Gastrocnemius medialis (tissue), 4 donors: ENCODE data around the gene SORBS2. TPM values are rescaled to one million over a fixed set of nuclear protein-coding genes. Genes with fewer than 3 reads are reported as not detected.
A peak's percentile ranks its signal among the peaks of the same experiment; 100 is the strongest.
"Not testable (repeated sequence)": the region's sequence is repeated elsewhere in the genome, so short reads cannot be mapped to it uniquely, and the experiment has no call there.

Source experiments
- ATAC-seq, 2 donors: fragments of 150-250 bp; one replicate each; pipeline ENCODE4 v1.9.1; 2016
- DNase-seq, 2 donors: peaks; one replicate each; pipeline ENCODE4 v3.0.0-alpha.2; 2019
- H3K27ac ChIP-seq, 4 donors: fragments of 200-600 bp; sonication (generic); 1 replicate in 1 of 4; 2 replicates in 3 of 4; pipeline ENCODE4 v1.5.1; 2016 to 2018; ENCODE audit warnings: mild to moderate bottlenecking in 2 of 4, moderate library complexity in 1 of 4
- H3K27me3 ChIP-seq, 3 donors: fragments of 200-600 bp; sonication (generic) in 2 of 3; 1 replicate in 1 of 3; 2 replicates in 2 of 3; pipeline versions ENCODE4 v1.5.1 to v1.6.0; 2016 to 2019; ENCODE audit warnings: mild to moderate bottlenecking in 1 of 3, moderate library complexity in 1 of 3
- H3K36me3 ChIP-seq, 2 donors: fragments of 200-600 bp; sonication (generic) in 1 of 2; one replicate each; pipeline ENCODE4 v1.5.1; 2017 to 2018
- H3K4me1 ChIP-seq, 2 donors: fragments of 200-600 bp; sonication (generic) in 1 of 2; one replicate each; pipeline ENCODE4 v1.5.1; 2016 to 2017; ENCODE audit warnings: mild to moderate bottlenecking in 2 of 2
- H3K4me3 ChIP-seq, 4 donors: fragments of 200-600 bp; sonication (generic) in 3 of 4; 1 replicate in 1 of 4; 2 replicates in 3 of 4; pipeline ENCODE4 v1.5.1; 2016 to 2019; ENCODE audit warnings: mild to moderate bottlenecking in 2 of 4
- H3K9me3 ChIP-seq, 3 donors: fragments of 200-600 bp; sonication (generic) in 2 of 3; 1 replicate in 1 of 3; 2 replicates in 2 of 3; pipeline ENCODE4 v1.5.1; 2016 to 2019
- CTCF ChIP-seq, 5 experiments: fragments of 450-650 bp in 3 of 5; fragments of 200-600 bp in 2 of 5; sonication (generic) in 2 of 5; IDR thresholded peaks in 4 of 5; conservative IDR thresholded peaks in 1 of 5; 1 replicate in 4 of 5; 2 replicates in 1 of 5; pipeline ENCODE4 v1.5.1; 2016 to 2019; ENCODE audit warnings: antibody characterized with exemption in 5 of 5, mild to moderate bottlenecking in 3 of 5, moderate library complexity in 3 of 5
- POLR2A ChIP-seq, 2 donors: fragments of 450-650 bp; IDR thresholded peaks; one replicate each; pipeline ENCODE4 v1.6.1; 2017; ENCODE audit warnings: antibody characterized with exemption in 2 of 2, mild to moderate bottlenecking in 2 of 2, moderate library complexity in 2 of 2
- in situ Hi-C, 4 donors: fragments of 200-750 bp; cut with MboI; loops; one replicate each; pipeline versions ENCODE4 v1.15.0 to v1.8.0; 2017; ENCODE audit warnings: low sequenced_read_pairs in 4 of 4
- intact Hi-C: fragments of 100-400 bp; cut with DNase I; formaldehyde crosslinking; loops from one replicate; pipeline ENCODE4 v1.15.1; 2023; ENCODE audit warnings: low total_unique reads
- total RNA-seq, 4 donors: library from RNA; depleted of rRNA; stranded (reverse); fragments of >200 nt; gene quantifications; one replicate each; pipeline versions ENCODE4 v1.1.0 to v1.2.3, GENCODE V29; 2016

Gene SORBS2
- total RNA-seq, 4 donors from 2014 or later, result 15.3 to 64.5 (median 17.4) TPM

- no peaks in the 10 kb centered on the region for H3K9me3 ChIP-seq
- intact Hi-C loops, result no loop called here
- H3K27ac ChIP-seq, result peak overlapping the region in 1 of 4 donors; percentile 29
- H3K4me1 ChIP-seq, result no peaks in the 10 kb centered on the region
- no peak for ATAC-seq
- in situ Hi-C loops, result no loop called here
- no peak overlapping the region for H3K4me3 ChIP-seq
- H3K27me3 ChIP-seq, result no peaks in the 10 kb centered on the region
- H3K36me3 ChIP-seq, result no peaks in the 10 kb centered on the region
- TF ChIP-seq CTCF (IDR thresholded peaks at IDR 0.05 in 4 of 5, conservative IDR thresholded peaks at IDR 0.05 in 1 of 5) (no peak), POLR2A (IDR thresholded peaks at IDR 0.05) (no peak)
- no peak for DNase-seq
These were observed 101.5 kb downstream of the SORBS2 start for GRCh38 chr4:185710487-185710995.

GRCh38 chr4:185709802-185710486 lies 102.0 kb downstream of the SORBS2 start:
- peak in 1 of 2 donors; percentile 26 for DNase-seq
- peak in 1 of 2 donors; percentile 62 for ATAC-seq
- intact Hi-C loops, result no loop called here
- no peaks in the 10 kb centered on the region for H3K27me3 ChIP-seq
- TF ChIP-seq POLR2A (IDR thresholded peaks at IDR 0.05), result no peak
- TF ChIP-seq CTCF (IDR thresholded peaks at IDR 0.05 in 4 of 5, conservative IDR thresholded peaks at IDR 0.05 in 1 of 5), result no peak
- no peaks in the 10 kb centered on the region for H3K4me1 ChIP-seq
- in situ Hi-C loops, result no loop called here
- no peak overlapping the region for H3K4me3 ChIP-seq
- peak overlapping the region in 1 of 4 donors; percentile 29 for H3K27ac ChIP-seq
- H3K9me3 ChIP-seq, result no peaks in the 10 kb centered on the region
- H3K36me3 ChIP-seq, result no peaks in the 10 kb centered on the region

- no peak for TF ChIP-seq POLR2A (IDR thresholded peaks at IDR 0.05)
- intact Hi-C loops (no loop called here), in situ Hi-C loops (no loop called here)
- H3K27me3 ChIP-seq, result no peaks in the 10 kb centered on the region
- H3K36me3 ChIP-seq, result no peaks in the 10 kb centered on the region
- no peak for ATAC-seq
- H3K9me3 ChIP-seq, result no peaks in the 10 kb centered on the region
- no peaks in the 10 kb centered on the region for H3K4me1 ChIP-seq
- H3K27ac ChIP-seq, result no peak overlapping the region
- no peak overlapping the region for H3K4me3 ChIP-seq
- DNase-seq, result no peak
These were observed 103.6 kb downstream of the SORBS2 start for GRCh38 chr4:185708348-185708747.

GRCh38 chr4:185707622-185708021 lies 104.4 kb downstream of the SORBS2 start:
- H3K27ac ChIP-seq, H3K27me3 ChIP-seq, H3K36me3 ChIP-seq, in situ Hi-C loops, intact Hi-C loops, H3K9me3 ChIP-seq, H3K4me1 ChIP-seq, DNase-seq, ATAC-seq, H3K4me3 ChIP-seq: not testable (repeated sequence)

- H3K27me3 ChIP-seq, result no peaks in the 10 kb centered on the region
- intact Hi-C loops (no loop called here), in situ Hi-C loops (no loop called here)
- TF ChIP-seq CTCF (IDR thresholded peaks at IDR 0.05 in 4 of 5, conservative IDR thresholded peaks at IDR 0.05 in 1 of 5), result no peak
- no peak for TF ChIP-seq POLR2A (IDR thresholded peaks at IDR 0.05)
- DNase-seq (no peak), ATAC-seq (no peak)
- no peaks in the 10 kb centered on the region for H3K4me1 ChIP-seq
- H3K27ac ChIP-seq, result no peak overlapping the region
- H3K4me3 ChIP-seq, result no peak overlapping the region
- no peaks in the 10 kb centered on the region for H3K9me3 ChIP-seq
- no peaks in the 10 kb centered on the region for H3K36me3 ChIP-seq
These were observed 109.8 kb downstream of the SORBS2 start for GRCh38 chr4:185702147-185702663.
